Heart left ventricle (tissue), 13 donors: ENCODE data around the gene SHOX.

Source experiments
- POLR2A ChIP-seq, 2 donors: fragments of 450-650 bp; IDR thresholded peaks; one replicate each; pipeline ENCODE4 v1.6.1; 2017; ENCODE audit warnings: antibody characterized with exemption in 2 of 2, mild to moderate bottlenecking in 2 of 2, moderate library complexity in 2 of 2
- TF ChIP-seq, protein P1 (sequence below), 12 donors: fragments of 200-600 bp; sonication (generic) in 4 of 12; IDR thresholded peaks; one replicate each; pipeline versions ENCODE4 v1.5.0 to v1.8.0; 2018 to 2022; ENCODE audit warnings: antibody characterized with exemption in 12 of 12, mild to moderate bottlenecking in 5 of 12
- donor health status: ischemic (EF 13 %, LVEDD 7.1; RV severe dilation, severe dysfunction).
- donor health status: DM: no; HTN: yes; CAD: no.
- donor health status: DM: no; HTN: no; CAD: no.
- donor health status: ischemic (EF 25% LVEDD 6.9; RV normal size, moderate dysfunction).
- donor health status: ischemic (EF 25% LVEDD 5.7; RV mildly dilated, moderate dysfunction).
- donor health status: ischemic (EF 35%, LVEDD 5.7; RV mildly dilated, moderate dysfunction).
- donor health status: nonischemic (EF 11% LVEDD 7.7; RV severe dilation, severe dysfunction).
- donor health status: DM: yes; HTN: yes; CAD: no.
- donor health status: PGD.
- donor health status: ischemic (EF 29% LVEDD 5.4; RV normal size, mild dysfunction).
- donor health status: nonischemic (EF 23%, LVEDD 6.1; RV moderate dilation, normal function).

DNA sequence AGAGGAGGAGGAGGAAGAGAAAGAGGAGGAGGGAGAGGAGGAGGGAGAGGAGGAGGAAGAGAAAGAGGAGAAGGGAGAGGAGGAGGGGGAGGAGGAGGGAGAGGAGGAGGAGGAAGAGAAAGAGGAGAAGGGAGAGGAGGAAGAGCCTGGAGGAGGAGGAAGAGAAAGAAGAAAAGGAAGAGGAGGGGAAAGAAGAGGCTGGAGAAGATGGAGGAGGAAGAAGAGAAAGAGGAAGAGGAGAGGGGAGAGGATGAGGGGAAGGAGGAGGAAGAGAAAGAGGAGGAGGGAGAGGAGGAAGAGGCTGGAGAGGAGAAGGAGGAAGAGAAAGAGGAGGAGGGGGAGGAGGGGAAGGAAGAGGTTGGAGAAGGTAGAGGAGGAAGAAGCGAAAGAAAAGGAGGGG, 46.0 kb upstream of the SHOX start:
- TF ChIP-seq, protein P1, sequence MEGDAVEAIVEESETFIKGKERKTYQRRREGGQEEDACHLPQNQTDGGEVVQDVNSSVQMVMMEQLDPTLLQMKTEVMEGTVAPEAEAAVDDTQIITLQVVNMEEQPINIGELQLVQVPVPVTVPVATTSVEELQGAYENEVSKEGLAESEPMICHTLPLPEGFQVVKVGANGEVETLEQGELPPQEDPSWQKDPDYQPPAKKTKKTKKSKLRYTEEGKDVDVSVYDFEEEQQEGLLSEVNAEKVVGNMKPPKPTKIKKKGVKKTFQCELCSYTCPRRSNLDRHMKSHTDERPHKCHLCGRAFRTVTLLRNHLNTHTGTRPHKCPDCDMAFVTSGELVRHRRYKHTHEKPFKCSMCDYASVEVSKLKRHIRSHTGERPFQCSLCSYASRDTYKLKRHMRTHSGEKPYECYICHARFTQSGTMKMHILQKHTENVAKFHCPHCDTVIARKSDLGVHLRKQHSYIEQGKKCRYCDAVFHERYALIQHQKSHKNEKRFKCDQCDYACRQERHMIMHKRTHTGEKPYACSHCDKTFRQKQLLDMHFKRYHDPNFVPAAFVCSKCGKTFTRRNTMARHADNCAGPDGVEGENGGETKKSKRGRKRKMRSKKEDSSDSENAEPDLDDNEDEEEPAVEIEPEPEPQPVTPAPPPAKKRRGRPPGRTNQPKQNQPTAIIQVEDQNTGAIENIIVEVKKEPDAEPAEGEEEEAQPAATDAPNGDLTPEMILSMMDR (IDR thresholded peaks at IDR 0.05): no peak
- TF ChIP-seq POLR2A (IDR thresholded peaks at IDR 0.05): no peak
